Measurements from ENCODE around the gene SLC7A6OS. TPM values are rescaled to one million over a fixed set of nuclear protein-coding genes. Genes with fewer than 3 reads are reported as not detected.

Gene SLC7A6OS
- total RNA-seq, 4 donors from 2014 or later: 13.4 to 19.5 (median 14.2) TPM

- no peak overlapping the region for H3K4me3 ChIP-seq
- no peak for TF ChIP-seq CTCF (IDR thresholded peaks at IDR 0.05)
- no peak for TF ChIP-seq EP300 (IDR thresholded peaks at IDR 0.05)
- TF ChIP-seq POLR2A (IDR thresholded peaks at IDR 0.05): no peak
- H3K36me3 ChIP-seq: peaks cover 2 to 70% (median 18%) of the 10 kb centered on the region in 3 donors
- peaks cover 0 to 27% (median 18%) of the 10 kb centered on the region in 4 donors for H3K4me1 ChIP-seq
- 93% methylated on average over 3 of the region's 3 CpGs for WGBS, 2 donors
- H3K9me3 ChIP-seq: no peaks in the 10 kb centered on the region
- DNase-seq (ENCODE audit: low spot score in 2 of 2): no peak
- H3K27ac ChIP-seq: no peak overlapping the region
- no peaks in the 10 kb centered on the region for H3K27me3 ChIP-seq
Observed at GRCh38 chr16:68306633-68307032, 4.1 kb downstream of the SLC7A6OS start.

GRCh38 chr16:68300734-68301459 lies 9.8 kb downstream of the SLC7A6OS start:
- no peak for TF ChIP-seq CTCF (IDR thresholded peaks at IDR 0.05)
- TF ChIP-seq EP300 (IDR thresholded peaks at IDR 0.05): peak in 1 of 2 donors; percentile 4
- no peaks in the 10 kb centered on the region for H3K27me3 ChIP-seq
- H3K36me3 ChIP-seq: peaks cover 2 to 100% (median 37%) of the 10 kb centered on the region in 3 donors
- no peaks in the 10 kb centered on the region for H3K9me3 ChIP-seq
- peaks cover 0 to 10% (median 0%) of the 10 kb centered on the region in 4 donors for H3K4me1 ChIP-seq
- no peak for DNase-seq (ENCODE audit: low spot score in 2 of 2)
- H3K4me3 ChIP-seq: no peak overlapping the region
- no peak overlapping the region for H3K27ac ChIP-seq
- 78 to 81% methylated on average over 7 of the region's 7 CpGs for WGBS, 2 donors

GRCh38 chr16:68299571-68300453 lies 10.9 kb downstream of the SLC7A6OS start:
- no peak for DNase-seq (ENCODE audit: low spot score in 2 of 2)
- no peaks in the 10 kb centered on the region for H3K9me3 ChIP-seq
- WGBS, 2 donors: 85 to 86% methylated on average over 11 of the region's 11 CpGs
- no peak overlapping the region for H3K4me3 ChIP-seq
- H3K36me3 ChIP-seq: peaks cover 2 to 100% (median 39%) of the 10 kb centered on the region in 3 donors
- peaks cover 0 to 10% (median 0%) of the 10 kb centered on the region in 4 donors for H3K4me1 ChIP-seq
- H3K27ac ChIP-seq: peak overlapping the region in 1 of 4 donors; percentile 28
- TF ChIP-seq CTCF (IDR thresholded peaks at IDR 0.05): no peak
- TF ChIP-seq POLR2A (IDR thresholded peaks at IDR 0.05): no peak
- TF ChIP-seq EP300 (IDR thresholded peaks at IDR 0.05): no peak
- H3K27me3 ChIP-seq: no peaks in the 10 kb centered on the region

GRCh38 chr16:68298907-68299561 lies 11.7 kb downstream of the SLC7A6OS start:
- H3K27ac ChIP-seq: peak overlapping the region in 1 of 4 donors; percentile 28

More at GRCh38 chr16:68298907-68299561, 11.7 kb downstream of the SLC7A6OS start:
- WGBS, 2 donors: 48 to 51% methylated on average over 5 of the region's 5 CpGs
- peak in 1 of 2 donors; percentile 38 for DNase-seq (ENCODE audit: low spot score in 2 of 2)
- peaks cover 2 to 100% (median 40%) of the 10 kb centered on the region in 3 donors for H3K36me3 ChIP-seq
- no peaks in the 10 kb centered on the region for H3K9me3 ChIP-seq
- H3K4me1 ChIP-seq: peaks cover 0 to 10% (median 0%) of the 10 kb centered on the region in 4 donors
- H3K27me3 ChIP-seq: no peaks in the 10 kb centered on the region
- no peak overlapping the region for H3K4me3 ChIP-seq
- no peak for TF ChIP-seq EP300 (IDR thresholded peaks at IDR 0.05)
- no peak for TF ChIP-seq POLR2A (IDR thresholded peaks at IDR 0.05)
- TF ChIP-seq CTCF (IDR thresholded peaks at IDR 0.05): no peak

All from tibial nerve (tissue), 4 donors.